A549 (cell line): ENCODE measurements around the gene CAV3. TPM values are rescaled to one million over a fixed set of nuclear protein-coding genes. Genes with fewer than 3 reads are reported as not detected.

Experiments
- ATAC-seq, 2 experiments: fragments of 200-7000 bp in 1 of 2; fragments of >200 bp in 1 of 2; cut with Nextera tagmentation in 1 of 2; cut with Tn5 transposase in 1 of 2; 3 replicates each; pipeline versions ENCODE4 v1.8.0 to v1.9.1; 2018 to 2020; ENCODE audit warnings: mild to moderate bottlenecking in 1 of 2, moderate library complexity in 1 of 2
- CTCF ChIA-PET: fragments of 300-600 bp; sonication (Branson Sonifier 250); formaldehyde crosslinking; extraction: SDS; loops from one replicate; lab custom pipeline; 2021; ENCODE audit warnings: antibody characterized with exemption, inconsistent platforms; lab: Yijun Ruan, JAX
- POLR2A ChIA-PET: fragments of 350-600 bp; formaldehyde crosslinking; extraction: SDS; loops from one replicate; lab custom pipeline; 2021; ENCODE audit warnings: antibody characterized with exemption, inconsistent platforms; lab: Yijun Ruan, JAX
- DNase-seq, 2 experiments: peaks; one replicate each; pipeline versions ENCODE4 v3.0.0 to v3.0.0-alpha.2; 2011 to 2016; ENCODE audit warnings: low read depth in 1 of 2, low spot score in 1 of 2
- FAIRE-seq: peaks from 2 replicates; lab custom pipeline; 2011; peaks lifted over from hg19 to GRCh38; lab: Jason Lieb, UNC
- H3K27ac ChIP-seq, 2 experiments: fragments of >200 bp; sonication (Bioruptor Twin); formaldehyde crosslinking; 3 replicates each; pipeline ENCODE4 v1.5.1; 2016 to 2017
- H3K4me1 ChIP-seq: fragments of >200 bp; sonication (Bioruptor Twin); formaldehyde crosslinking; 3 replicates; pipeline ENCODE4 v1.6.1; 2016
- H3K4me2 ChIP-seq: fragments of >200 bp; sonication (Bioruptor Twin); formaldehyde crosslinking; 3 replicates; pipeline ENCODE4 v1.6.1; 2016
- H3K4me3 ChIP-seq: fragments of >200 bp; sonication (Bioruptor Twin); formaldehyde crosslinking; 3 replicates; pipeline ENCODE4 v1.5.1; 2016
- H3K9me3 ChIP-seq: fragments of >200 bp; sonication (Bioruptor Twin); formaldehyde crosslinking; 3 replicates; pipeline ENCODE4 v1.6.1; 2016
- BHLHE40 ChIP-seq: IDR thresholded peaks from 2 replicates; pipeline ENCODE4 v1.6.1; 2012; ENCODE audit warnings: low read depth, low read length, inconsistent platforms
- CBX2 ChIP-seq: fragments of 200-600 bp; sonication (generic); IDR thresholded peaks from 2 replicates; pipeline ENCODE4 v1.6.1; 2016; ENCODE audit warnings: low read depth, mild to moderate bottlenecking, borderline replicate concordance
- E2F6 ChIP-seq: IDR thresholded peaks from 2 replicates; pipeline ENCODE4 v1.6.1; 2012; ENCODE audit warnings: low read depth, borderline replicate concordance
- EHMT2 ChIP-seq: fragments of 200-600 bp; sonication (generic); IDR thresholded peaks from 2 replicates; pipeline ENCODE4 v1.6.1; 2016; ENCODE audit warnings: antibody characterized with exemption, low read depth, mild to moderate bottlenecking, moderate library complexity
- ELK1 ChIP-seq: fragments of 150-350 bp; IDR thresholded peaks from 2 replicates; pipeline ENCODE4 v1.6.1; 2014; ENCODE audit warnings: low read depth, mild to moderate bottlenecking, low read length
- EP300 ChIP-seq, 2 experiments: fragments of >200 bp; sonication (Bioruptor Twin); formaldehyde crosslinking; IDR thresholded peaks; 2 replicates in 1 of 2; 3 replicates in 1 of 2; pipeline ENCODE4 v1.6.1; 2016 to 2017
- ESRRA ChIP-seq: fragments of 150-350 bp; IDR thresholded peaks from 2 replicates; pipeline ENCODE4 v1.6.1; 2014; ENCODE audit warnings: mild to moderate bottlenecking, low read length, borderline replicate concordance
- FOXS1 ChIP-seq: fragments of 250-450 bp; sonication (Bioruptor Pico); IDR thresholded peaks from 2 replicates; pipeline ENCODE4 v1.5.0; 2020; ENCODE audit warnings: mild to moderate bottlenecking, moderate library complexity
- HMGXB4 ChIP-seq: fragments of 250-450 bp; sonication (Bioruptor Pico); IDR thresholded peaks from 2 replicates; pipeline ENCODE4 v1.5.0; 2021; ENCODE audit warnings: mild to moderate bottlenecking, moderate library complexity, borderline replicate concordance
- HOXA7 ChIP-seq: fragments of 250-450 bp; sonication (Bioruptor Pico); IDR thresholded peaks from 2 replicates; pipeline ENCODE4 v1.5.0; 2020; ENCODE audit warnings: mild to moderate bottlenecking, moderate library complexity
- HOXB13 ChIP-seq: fragments of 250-450 bp; sonication (Bioruptor Pico); IDR thresholded peaks from 2 replicates; pipeline ENCODE4 v1.5.0; 2020; ENCODE audit warnings: low read depth, mild to moderate bottlenecking, moderate library complexity
- JUNB ChIP-seq: fragments of >200 bp; sonication (Bioruptor Twin); formaldehyde crosslinking; IDR thresholded peaks from 2 replicates; pipeline ENCODE4 v1.6.1; 2016
- KDM5A ChIP-seq: fragments of 200-600 bp; sonication (generic); IDR thresholded peaks from 2 replicates; pipeline ENCODE4 v1.6.1; 2016; ENCODE audit warnings: antibody characterized with exemption, mild to moderate bottlenecking
- MAFK ChIP-seq: fragments of 450-650 bp; IDR thresholded peaks from 2 replicates; pipeline ENCODE4 v1.6.1; 2014; ENCODE audit not compliant: partially characterized antibody
- MAX ChIP-seq: IDR thresholded peaks from 2 replicates; pipeline ENCODE4 v1.6.1; 2012
- MAZ ChIP-seq: fragments of 150-350 bp; IDR thresholded peaks from 2 replicates; pipeline ENCODE4 v1.6.1; 2014; ENCODE audit warnings: antibody characterized with exemption, low read depth, low read length, borderline replicate concordance
- RFX5 ChIP-seq: fragments of 450-650 bp; IDR thresholded peaks from 2 replicates; pipeline ENCODE4 v1.7.1; 2014; ENCODE audit warnings: antibody characterized with exemption, mild to moderate bottlenecking, moderate library complexity
- RNF2 ChIP-seq: fragments of 200-600 bp; sonication (generic); IDR thresholded peaks from 2 replicates; pipeline ENCODE4 v1.6.1; 2016; ENCODE audit warnings: low read depth, mild to moderate bottlenecking, antibody characterized with exemption, moderate library complexity, borderline replicate concordance
- SMC3 ChIP-seq: fragments of >200 bp; sonication (Bioruptor Twin); formaldehyde crosslinking; IDR thresholded peaks from 3 replicates; pipeline ENCODE4 v1.6.1; 2018; ENCODE audit warnings: inconsistent platforms
- SREBF2 ChIP-seq: fragments of 450-650 bp; IDR thresholded peaks from 2 replicates; pipeline ENCODE4 v1.6.1; 2014; ENCODE audit warnings: mild to moderate bottlenecking, moderate library complexity
- TFCP2L1 ChIP-seq: fragments of 250-450 bp; sonication (Bioruptor Pico); IDR thresholded peaks from 2 replicates; pipeline ENCODE4 v1.5.0; 2021; ENCODE audit warnings: mild to moderate bottlenecking
- USF2 ChIP-seq: fragments of 450-650 bp; IDR thresholded peaks from 2 replicates; pipeline ENCODE4 v1.6.1; 2014; ENCODE audit warnings: antibody characterized with exemption
- ZC3H11A ChIP-seq: fragments of 450-650 bp; IDR thresholded peaks from 2 replicates; pipeline ENCODE4 v1.6.1; 2014; ENCODE audit warnings: antibody characterized with exemption, mild to moderate bottlenecking
- ZFP36 ChIP-seq: fragments of 450-650 bp; IDR thresholded peaks from 2 replicates; pipeline ENCODE4 v1.6.1; 2014; ENCODE audit warnings: borderline replicate concordance; ENCODE audit not compliant: partially characterized antibody
- ZNF302 ChIP-seq: fragments of 250-450 bp; sonication (Bioruptor Pico); IDR thresholded peaks from 2 replicates; pipeline ENCODE4 v1.9.0; 2021; ENCODE audit warnings: inconsistent platforms, mild to moderate bottlenecking, moderate library complexity
- whole genome bisulfite sequencing: methylation state at CpG from one replicate; pipeline ENCODE4 v1.1.6; 2017; ENCODE audit errors: missing lambda C conversion rate; 5-methylcytosine and 5-hydroxymethylcytosine counted together
- polyA plus RNA-seq, 4 experiments: library from polyadenylated mRNA; depleted of rRNA in 3 of 4; stranded (reverse); fragments of >200 nt; fragmentation: RNase III in 1 of 4; extraction: RNeasy Plus Mini Kit Qiagen cat#74134 plus additional on column Dnase treatment in 1 of 4; gene quantifications; 2 replicates in 3 of 4; 3 replicates in 1 of 4; pipeline ENCODE4 v1.2.3, GENCODE V29; 2011 to 2017

The CAV3 gene
- polyA plus RNA-seq, 2 of the 4 experiments (the other 2 are of a cell fraction): not detected

GRCh38 chr3:8734908-8735307 lies 1.3 kb downstream of the CAV3 start:
- ATAC-seq (no peak), DNase-seq (no peak)
- no peak overlapping the region for H3K4me3 ChIP-seq
- H3K9me3 ChIP-seq: no peaks in the 10 kb centered on the region
- CTCF ChIA-PET: interaction anchor here (0.8 to 3.6 kb wide), 2 partner anchors 8 to 34 kb away, joined by 4 to 13 read pairs; partner anchors contain the start of gene OXTR
- no peak for TF ChIP-seq JUNB
- no peak for TF ChIP-seq ESRRA
- TF ChIP-seq EP300 (IDR thresholded peaks at IDR 0.05): no peak
- TF ChIP-seq HMGXB4 (CRISPR knock-in tag): no peak
- TF ChIP-seq, all 56 proteins: peak for 0
- Histone ChIP-seq H3K27ac (no peak overlapping the region; a peak in 1 of 6 replicates), H3K4me1 (peaks cover 7% of the 10 kb centered on the region), H3K4me2 (no peak overlapping the region)
- FAIRE-seq: no peak
- POLR2A ChIA-PET: no interaction called here
- 100% methylated on average over 1 of the region's 1 CpG for WGBS

GRCh38 chr3:8736436-8736835 lies 2.8 kb downstream of the CAV3 start:
- Histone ChIP-seq H3K9me3 (no peaks in the 10 kb centered on the region), H3K4me3 (no peak overlapping the region), H3K4me1 (peaks cover 22% of the 10 kb centered on the region), H3K27ac (peak overlapping the region in 1 of 2 experiments; percentile 33; a peak in 2 of 6 replicates), H3K4me2 (no peak overlapping the region)
- WGBS: 92% methylated on average over 11 of the region's 11 CpGs
- TF ChIP-seq FOXS1 (CRISPR knock-in tag) (no peak), ZNF302 (no peak), RNF2 (no peak), E2F6 (no peak), MAFK (no peak), CBX2 (no peak), ZC3H11A (no peak), RFX5 (no peak)
- no peak for DNase-seq
- ChIA-PET CTCF (interaction anchor here (1.0 to 3.6 kb wide), 3 partner anchors 20 to 33 kb away, joined by 3 to 13 read pairs (median 4); partner anchors contain the start of gene OXTR), POLR2A (no interaction called here)
- no peak for FAIRE-seq
- no peak for ATAC-seq

- H3K4me2 ChIP-seq: no peak overlapping the region
- H3K27ac ChIP-seq: peak overlapping the region in 1 of 2 experiments; percentile 80; a peak in 3 of 6 replicates
- FAIRE-seq (no peak), ATAC-seq (no peak), DNase-seq (no peak)
- CTCF ChIA-PET: interaction anchor here (5.2 kb wide), 1 partner anchor 32 kb away, joined by 48 read pairs; the partner anchor contains the start of gene OXTR
- POLR2A ChIA-PET: no interaction called here
- peaks cover 31% of the 10 kb centered on the region for H3K4me1 ChIP-seq
- WGBS: 73% methylated on average over 4 of the region's 4 CpGs
- H3K9me3 ChIP-seq: no peaks in the 10 kb centered on the region
- no peak overlapping the region for H3K4me3 ChIP-seq
- TF ChIP-seq HMGXB4 (CRISPR knock-in tag): no peak
- no peak for TF ChIP-seq HOXB13 (CRISPR knock-in tag)
- TF ChIP-seq TFCP2L1 (CRISPR knock-in tag): no peak
- no peak for TF ChIP-seq EHMT2
These were observed 3.7 kb downstream of the CAV3 start for GRCh38 chr3:8737301-8737700.

- no peak for ATAC-seq
- ChIA-PET CTCF (interaction anchor here (2.6 to 5.2 kb wide), 2 partner anchors 13 to 32 kb away, joined by 11 to 48 read pairs; partner anchors contain the start of gene OXTR), POLR2A (no interaction called here)
- Histone ChIP-seq H3K4me2 (no peak overlapping the region), H3K4me3 (no peak overlapping the region), H3K9me3 (no peaks in the 10 kb centered on the region), H3K27ac (peak overlapping the region in 1 of 2 experiments; percentile 80; a peak in 3 of 6 replicates), H3K4me1 (peaks cover 36% of the 10 kb centered on the region)
- DNase-seq: no peak
- FAIRE-seq: no peak
- TF ChIP-seq SREBF2: no peak
- TF ChIP-seq BHLHE40: no peak
- no peak for TF ChIP-seq USF2
- TF ChIP-seq SMC3: no peak
- no peak for TF ChIP-seq ZFP36
- no peak for TF ChIP-seq KDM5A
- no peak for TF ChIP-seq ELK1
- no peak for TF ChIP-seq HOXA7 (CRISPR knock-in tag)
- TF ChIP-seq MAZ: no peak
- TF ChIP-seq EP300 (IDR thresholded peaks at IDR 0.05): no peak
- no peak for TF ChIP-seq MAX
- TF ChIP-seq HOXB13 (CRISPR knock-in tag): no peak
These were observed 4.2 kb downstream of the CAV3 start for GRCh38 chr3:8737823-8738222.
